PC-9 (cell line): ENCODE results near the gene DAB1.

Experiments
- CTCF ChIP-seq: fragments of 200-600 bp; sonication (generic); conservative IDR thresholded peaks from 2 replicates; pipeline ENCODE4 v1.6.1; 2017; ENCODE audit warnings: mixed run types, antibody characterized with exemption, mild to moderate bottlenecking, moderate library complexity
- EZH2 ChIP-seq: fragments of 200-600 bp; sonication (generic); IDR thresholded peaks from 2 replicates; pipeline ENCODE4 v1.8.0; 2017; ENCODE audit warnings: antibody characterized with exemption, low read depth

DNA sequence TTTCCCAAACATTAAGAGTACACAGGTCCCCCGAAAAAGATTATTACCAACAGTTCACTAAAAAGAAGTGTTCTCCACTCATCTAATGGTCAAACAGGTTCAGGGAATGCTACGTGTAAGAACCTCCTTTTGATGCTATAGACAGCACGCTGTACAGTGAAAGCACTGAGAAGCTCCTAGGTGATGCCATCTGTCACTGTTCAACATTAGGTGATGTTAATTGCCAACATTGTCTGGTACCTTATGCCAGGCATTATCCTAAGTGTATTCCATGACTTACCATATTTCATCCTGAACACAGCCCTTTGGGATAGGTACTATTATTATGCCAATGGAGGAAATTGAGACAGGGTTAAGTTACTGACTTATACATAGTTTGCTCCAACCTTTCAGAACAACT, 82.1 kb downstream of the DAB1 start:
- TF ChIP-seq CTCF: no peak
- TF ChIP-seq EZH2: no peak
